Mucosa of descending colon (tissue), 3 donors: ENCODE results near the gene PCBD1. TPM values are rescaled to one million over a fixed set of nuclear protein-coding genes. Genes with fewer than 3 reads are reported as not detected.

ENCODE experiments used
- ATAC-seq: fragments of 200-7000 bp; cut with Tn5 transposase; one replicate; pipeline ENCODE4 v1.9.1; 2020; ENCODE audit warnings: mild to moderate bottlenecking, moderate library complexity
- DNase-seq, 3 donors: peaks; one replicate each; pipeline ENCODE4 v3.0.0-alpha.2; 2020
- H3K36me3 ChIP-seq: fragments of 200-600 bp; one replicate; pipeline ENCODE4 v1.8.0; 2021; ENCODE audit warnings: low read depth, mild to moderate bottlenecking
- H3K4me1 ChIP-seq: fragments of 200-600 bp; one replicate; pipeline ENCODE4 v1.8.0; 2021; ENCODE audit warnings: low read depth, mild to moderate bottlenecking
- H3K4me3 ChIP-seq: fragments of 200-600 bp; one replicate; pipeline ENCODE4 v1.8.0; 2021; ENCODE audit warnings: mild to moderate bottlenecking
- H3K9me3 ChIP-seq: fragments of 200-600 bp; one replicate; pipeline ENCODE4 v1.8.0; 2021; ENCODE audit warnings: mild to moderate bottlenecking
- intact Hi-C, 2 donors: fragments of 100-400 bp; cut with DNase I in 1 of 2; cut with micrococcal nuclease in 1 of 2; formaldehyde crosslinking; loops; one replicate each; pipeline versions ENCODE4 v1.11.0 to v1.11.1; 2022; cut with DNase I, micrococcal nuclease
- long read RNA-seq, 2 donors: library from polyadenylated mRNA; unstranded; transcript quantifications; one replicate each; pipeline ENCODE4 v2.0.0, GENCODE V29; 2019 to 2021
- total RNA-seq, 3 donors: library from RNA; stranded (reverse); fragmentation: NEBNext Ultra II Directional in 2 of 3; extraction: Animal tissue kit (Norgen Biotek cat#: 25700) in 2 of 3; gene quantifications; one replicate each; pipeline versions ENCODE4 v1.2.1 to v1.2.4, GENCODE V29; 2021 to 2023
- TF ChIP-seq, protein P1 (sequence below): fragments of 200-600 bp; IDR thresholded peaks from one replicate; pipeline ENCODE4 v1.8.0; 2022; ENCODE audit warnings: antibody characterized with exemption, mild to moderate bottlenecking
- donor health status: DM: no; HTN: no; CAD: no; lungs with moderate emphysema.
- donor health status: DM: no; HTN: no; CAD: no.
- donor health status: DM: no; HTN: yes; CAD: no.

PCBD1 gene
- total RNA-seq: 10 to 100 TPM; 81.4 to 86.8 (median 86.7) TPM
- long read RNA-seq, donor 1, transcript PCBD1-201 (4 exons, 1,006 nt): major isoform, 63 of 74 reads
- long read RNA-seq, donor 1, partial matches to known transcripts: 5 of 74 reads
- long read RNA-seq, donor 1, other reads (novel, unspliced or antisense): 6 of 74 reads
- long read RNA-seq, donor 2, transcript PCBD1-201 (4 exons, 1,006 nt): major isoform, 56 of 76 reads
- long read RNA-seq, donor 2, partial matches to known transcripts: 17 of 76 reads
- long read RNA-seq, donor 2, other reads (novel, unspliced or antisense): 3 of 76 reads

GRCh38 chr10:70887804-70888800 lies at the start of gene PCBD1:
PCBD1 (minus strand) TSS chr10:70888565; CDS start chr10:70888533, 32 bp downstream.
- Histone ChIP-seq H3K36me3 (no peaks in the 10 kb centered on the region), H3K4me3 (peak within 1 kb of the TSS; percentile 64), H3K4me1 (peaks cover 9% of the 10 kb centered on the region), H3K9me3 (no peaks in the 10 kb centered on the region)
- intact Hi-C loops: no loop called here
- peak; percentile 87 to 92 (median 88) for DNase-seq
- ATAC-seq: peak; percentile 97
- TF ChIP-seq, protein P1, sequence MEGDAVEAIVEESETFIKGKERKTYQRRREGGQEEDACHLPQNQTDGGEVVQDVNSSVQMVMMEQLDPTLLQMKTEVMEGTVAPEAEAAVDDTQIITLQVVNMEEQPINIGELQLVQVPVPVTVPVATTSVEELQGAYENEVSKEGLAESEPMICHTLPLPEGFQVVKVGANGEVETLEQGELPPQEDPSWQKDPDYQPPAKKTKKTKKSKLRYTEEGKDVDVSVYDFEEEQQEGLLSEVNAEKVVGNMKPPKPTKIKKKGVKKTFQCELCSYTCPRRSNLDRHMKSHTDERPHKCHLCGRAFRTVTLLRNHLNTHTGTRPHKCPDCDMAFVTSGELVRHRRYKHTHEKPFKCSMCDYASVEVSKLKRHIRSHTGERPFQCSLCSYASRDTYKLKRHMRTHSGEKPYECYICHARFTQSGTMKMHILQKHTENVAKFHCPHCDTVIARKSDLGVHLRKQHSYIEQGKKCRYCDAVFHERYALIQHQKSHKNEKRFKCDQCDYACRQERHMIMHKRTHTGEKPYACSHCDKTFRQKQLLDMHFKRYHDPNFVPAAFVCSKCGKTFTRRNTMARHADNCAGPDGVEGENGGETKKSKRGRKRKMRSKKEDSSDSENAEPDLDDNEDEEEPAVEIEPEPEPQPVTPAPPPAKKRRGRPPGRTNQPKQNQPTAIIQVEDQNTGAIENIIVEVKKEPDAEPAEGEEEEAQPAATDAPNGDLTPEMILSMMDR: no peak

GRCh38 chr10:70937661-70938060 lies 49.3 kb upstream of the PCBD1 start:
- intact Hi-C loops: no loop called here
- Histone ChIP-seq H3K9me3 (no peaks in the 10 kb centered on the region), H3K4me3 (no peak overlapping the region), H3K4me1 (no peaks in the 10 kb centered on the region), H3K36me3 (no peaks in the 10 kb centered on the region)
- TF ChIP-seq, protein P1: no peak
- ATAC-seq: no peak
- no peak for DNase-seq

GRCh38 chr10:70936111-70936510 lies 47.7 kb upstream of the PCBD1 start:
- TF ChIP-seq, protein P1: no peak
- Histone ChIP-seq H3K9me3 (no peaks in the 10 kb centered on the region), H3K36me3 (no peaks in the 10 kb centered on the region), H3K4me1 (no peaks in the 10 kb centered on the region), H3K4me3 (no peak overlapping the region)
- intact Hi-C loops: no loop called here
- DNase-seq: no peak
- no peak for ATAC-seq

DNA sequence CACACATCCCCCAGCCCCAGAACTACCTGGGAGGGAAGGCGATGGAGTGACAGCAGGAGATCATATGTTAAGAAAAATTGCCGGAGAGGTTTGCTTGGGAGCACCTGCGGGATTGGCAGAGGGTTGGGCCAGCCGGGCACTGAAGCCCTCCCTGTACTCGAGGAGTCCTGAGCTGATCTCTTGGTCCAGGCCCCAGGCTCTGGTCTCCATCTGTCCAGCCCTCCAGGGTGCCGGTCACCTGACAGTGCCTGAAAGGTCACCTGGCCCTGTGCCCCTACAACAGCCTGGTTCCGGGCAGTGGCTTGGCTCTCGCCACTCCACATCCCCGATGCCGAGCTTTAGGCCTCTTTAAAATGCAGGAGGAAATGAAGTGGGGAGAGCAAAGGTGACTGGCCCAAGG lies 47.3 kb upstream of the PCBD1 start:
- no peak for DNase-seq
- TF ChIP-seq, protein P1: no peak
- Histone ChIP-seq H3K9me3 (no peaks in the 10 kb centered on the region), H3K4me1 (no peaks in the 10 kb centered on the region), H3K36me3 (no peaks in the 10 kb centered on the region), H3K4me3 (no peak overlapping the region)
- no peak for ATAC-seq
- intact Hi-C loops: no loop called here

- no peaks in the 10 kb centered on the region for H3K4me1 ChIP-seq
- no peak overlapping the region for H3K4me3 ChIP-seq
- DNase-seq: no peak
- ATAC-seq: no peak
- no peaks in the 10 kb centered on the region for H3K36me3 ChIP-seq
- no peaks in the 10 kb centered on the region for H3K9me3 ChIP-seq
- TF ChIP-seq, protein P1: no peak
- intact Hi-C loops: no loop called here
These were observed 46.8 kb upstream of the PCBD1 start for GRCh38 chr10:70935125-70935625.
